Measurements from ENCODE around the gene ANKRD11. TPM values are rescaled to one million over a fixed set of nuclear protein-coding genes. Genes with fewer than 3 reads are reported as not detected.

Gene ANKRD11
- total RNA-seq, 1 experiment from 2014 or later, result 297 TPM

GRCh38 chr16:89408315-89408714 lies 82.0 kb downstream of the ANKRD11 start:
- no peaks in the 10 kb centered on the region for H3K36me3 ChIP-seq (ENCODE audit: control insufficient read depth, insufficient read depth, low read length)
- CTCF ChIA-PET, result interaction anchor here (0.7 kb wide), 1 partner anchor 319 kb away, joined by 3 read pairs; no protein-coding TSS in a partner anchor
- no peaks in the 10 kb centered on the region for H3K27me3 Mint-ChIP-seq (ENCODE audit: insufficient read depth, unreplicated experiment)
- no peak for DNase-seq
- H3K27me3 ChIP-seq (replicated peaks; ENCODE audit: control insufficient read depth, insufficient read depth, low read length), result no peaks in the 10 kb centered on the region
- peak overlapping the region; percentile 81 for H3K27ac Mint-ChIP-seq (ENCODE audit: unreplicated experiment)
- BruUV-seq (replicated peaks), result no TSS peak
- peaks cover 75% of the 10 kb centered on the region for H3K4me1 Mint-ChIP-seq (ENCODE audit: low read depth, unreplicated experiment)
- no peaks in the 10 kb centered on the region for H3K9me3 ChIP-seq
- TF ChIP-seq CTCF (IDR thresholded peaks at IDR 0.05; ENCODE audit: insufficient read depth in 1 of 2, low read depth in 1 of 2, low read length in 1 of 2, severe bottlenecking in 1 of 2, unreplicated experiment in 1 of 2), result no peak
- H3K4me3 Mint-ChIP-seq (ENCODE audit: unreplicated experiment), result peak overlapping the region; percentile 59
- intact Hi-C loops (cut with micrococcal nuclease; ENCODE audit: unreplicated experiment), result loop anchor here (5.0 to 10.0 kb wide), 2 partner anchors 69 to 96 kb away; partner anchors contain the start of gene SPG7
- H3K36me3 Mint-ChIP-seq (ENCODE audit: insufficient read depth, unreplicated experiment), result peaks cover 85% of the 10 kb centered on the region
- H3K4me1 ChIP-seq, result peaks cover 83% of the 10 kb centered on the region
- H3K9me3 Mint-ChIP-seq (ENCODE audit: unreplicated experiment), result no peaks in the 10 kb centered on the region
- H3K4me3 ChIP-seq (ENCODE audit: low read depth, low read length), result no peak overlapping the region
- POLR2A ChIA-PET, result interaction anchor here (0.9 kb wide), 1 partner anchor 83 kb away, joined by 3 read pairs; no protein-coding TSS in a partner anchor

GRCh38 chr16:89407925-89408300 lies 82.4 kb downstream of the ANKRD11 start:
- Mint-ChIP-seq H3K36me3 (ENCODE audit: insufficient read depth, unreplicated experiment) (peaks cover 87% of the 10 kb centered on the region), H3K4me1 (ENCODE audit: low read depth, unreplicated experiment) (peaks cover 77% of the 10 kb centered on the region), H3K27ac (ENCODE audit: unreplicated experiment) (peak overlapping the region; percentile 81), H3K4me3 (ENCODE audit: unreplicated experiment) (peak overlapping the region; percentile 59), H3K27me3 (ENCODE audit: insufficient read depth, unreplicated experiment) (no peaks in the 10 kb centered on the region), H3K9me3 (ENCODE audit: unreplicated experiment) (no peaks in the 10 kb centered on the region)
- intact Hi-C loops (cut with micrococcal nuclease; ENCODE audit: unreplicated experiment), result loop anchor here (5.0 to 10.0 kb wide), 2 partner anchors 69 to 97 kb away; partner anchors contain the start of gene SPG7
- H3K9me3 ChIP-seq, result no peaks in the 10 kb centered on the region
- H3K27me3 ChIP-seq (replicated peaks; ENCODE audit: control insufficient read depth, insufficient read depth, low read length), result no peaks in the 10 kb centered on the region
- no peak overlapping the region for H3K4me3 ChIP-seq (ENCODE audit: low read depth, low read length)
- H3K36me3 ChIP-seq (ENCODE audit: control insufficient read depth, insufficient read depth, low read length), result no peaks in the 10 kb centered on the region
- no peak for TF ChIP-seq CTCF (IDR thresholded peaks at IDR 0.05; ENCODE audit: insufficient read depth in 1 of 2, low read depth in 1 of 2, low read length in 1 of 2, severe bottlenecking in 1 of 2, unreplicated experiment in 1 of 2)
- BruUV-seq (replicated peaks), result no TSS peak
- ChIA-PET CTCF (interaction anchor here (0.7 kb wide), 1 partner anchor 319 kb away, joined by 3 read pairs; no protein-coding TSS in a partner anchor), POLR2A (interaction anchor here (0.5 to 0.9 kb wide), 2 partner anchors 25 to 83 kb away, joined by 3 to 7 read pairs; no protein-coding TSS in a partner anchor)
- peak in 1 of 2 experiments; percentile 62 for DNase-seq
- peaks cover 79% of the 10 kb centered on the region for H3K4me1 ChIP-seq

- no TSS peak for BruUV-seq (replicated peaks)
- TF ChIP-seq CTCF (IDR thresholded peaks at IDR 0.05; ENCODE audit: insufficient read depth in 1 of 2, low read depth in 1 of 2, low read length in 1 of 2, severe bottlenecking in 1 of 2, unreplicated experiment in 1 of 2), result no peak
- Histone ChIP-seq H3K36me3 (ENCODE audit: control insufficient read depth, insufficient read depth, low read length) (no peaks in the 10 kb centered on the region), H3K27me3 (replicated peaks; ENCODE audit: control insufficient read depth, insufficient read depth, low read length) (no peaks in the 10 kb centered on the region), H3K4me3 (ENCODE audit: low read depth, low read length) (no peak overlapping the region), H3K9me3 (no peaks in the 10 kb centered on the region), H3K4me1 (peaks cover 77% of the 10 kb centered on the region)
- Mint-ChIP-seq H3K27ac (ENCODE audit: unreplicated experiment) (peak overlapping the region; percentile 81), H3K4me1 (ENCODE audit: low read depth, unreplicated experiment) (peaks cover 72% of the 10 kb centered on the region), H3K4me3 (ENCODE audit: unreplicated experiment) (peak overlapping the region; percentile 59), H3K27me3 (ENCODE audit: insufficient read depth, unreplicated experiment) (no peaks in the 10 kb centered on the region), H3K9me3 (ENCODE audit: unreplicated experiment) (no peaks in the 10 kb centered on the region), H3K36me3 (ENCODE audit: insufficient read depth, unreplicated experiment) (peaks cover 87% of the 10 kb centered on the region)
- intact Hi-C loops (cut with micrococcal nuclease; ENCODE audit: unreplicated experiment), result loop anchor here (5.0 to 10.0 kb wide), 2 partner anchors 70 to 97 kb away; partner anchors contain the start of gene SPG7
- CTCF ChIA-PET, result interaction anchor here (0.7 kb wide), 1 partner anchor 319 kb away, joined by 3 read pairs; no protein-coding TSS in a partner anchor
- DNase-seq, result no peak
- POLR2A ChIA-PET, result interaction anchor here (0.5 to 0.9 kb wide), 2 partner anchors 25 to 84 kb away, joined by 3 to 7 read pairs; no protein-coding TSS in a partner anchor
Observed at GRCh38 chr16:89407282-89407924, 83.0 kb downstream of the ANKRD11 start.

Data from Caco-2 (cell line).